Measurements from ENCODE around the gene EGLN2.
"Not testable (repeated sequence)": the region's sequence is repeated elsewhere in the genome, so short reads cannot be mapped to it uniquely, and the experiment has no call there.

EGLN2 gene

DNA sequence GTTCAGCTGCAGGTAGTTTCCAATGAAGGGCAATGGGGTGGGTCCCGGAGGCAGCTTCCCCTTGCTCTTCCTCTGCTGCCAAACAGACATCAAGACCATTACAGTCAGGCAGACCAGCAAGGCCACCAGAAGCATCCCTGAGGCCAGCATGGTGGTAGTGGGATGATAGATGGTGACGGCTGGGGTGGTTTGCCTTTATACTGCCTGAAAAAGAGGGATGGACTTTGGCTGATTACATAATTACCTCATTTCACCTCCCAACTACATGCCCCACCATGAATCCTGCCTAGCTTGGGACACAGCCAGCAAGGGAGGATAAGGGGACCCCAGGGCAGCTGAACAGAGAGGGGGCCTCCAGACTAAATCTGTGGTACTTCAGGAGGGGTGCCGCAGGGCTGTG is 51.3 kb downstream of the EGLN2 start, which contains the start of gene CYP2A6:
TSS of gene CYP2A6 (minus strand) at position 171 of the 400 bp plus-strand sequence. CDS start at position 150, 21 bp downstream.
- DNase-seq, result not testable (repeated sequence)

DNA sequence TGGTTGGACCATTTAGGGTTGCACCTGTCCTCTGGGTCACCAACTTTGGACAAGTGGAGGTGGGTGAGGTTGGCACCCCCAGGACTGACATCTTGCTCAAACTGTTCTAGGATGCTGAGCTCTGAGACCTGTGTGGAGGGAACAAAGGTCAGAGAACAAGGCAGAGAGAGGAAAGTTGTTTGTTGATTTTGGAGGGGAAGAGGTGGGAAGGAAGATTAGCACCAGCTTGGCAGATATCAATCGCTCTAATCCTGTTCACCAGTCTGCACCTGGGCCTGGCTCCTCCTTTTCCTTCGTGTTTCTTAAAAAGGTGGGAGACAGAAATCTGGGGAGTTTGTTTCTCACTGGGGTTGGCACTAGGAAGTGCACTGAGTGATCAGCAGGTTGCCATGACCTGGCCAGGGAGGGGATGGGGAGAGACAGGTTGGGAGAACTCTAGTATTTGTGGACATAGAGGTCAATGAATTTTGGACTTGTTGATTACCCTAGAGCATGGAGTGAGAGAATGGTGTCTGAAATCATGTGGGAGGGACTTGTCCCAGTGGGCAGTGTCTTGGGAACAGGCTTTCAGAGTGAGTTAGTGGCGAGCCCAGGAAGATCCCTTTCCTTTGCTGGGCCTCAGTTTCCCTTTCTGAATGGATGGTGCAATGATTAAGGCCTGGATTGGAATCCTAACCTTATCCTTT is 53.6 kb downstream of the EGLN2 start:
- not testable (repeated sequence) for DNase-seq

Measured in NCI-H187 (cell line).